GM10266 (cell line): Measurements from ENCODE around the gene WRAP53.
A peak's percentile ranks its signal among the peaks of the same experiment; 100 is the strongest.

Experiments
- DNase-seq: peaks from one replicate; pipeline ENCODE4 v3.0.0; 2012; ENCODE audit errors: extremely low spot score
- CTCF ChIP-seq: IDR thresholded peaks from 2 replicates; pipeline ENCODE4 v1.5.1; 2012; ENCODE audit warnings: mild to moderate bottlenecking, low read depth; ENCODE audit not compliant: control insufficient read depth, insufficient read depth; ENCODE audit errors: missing control alignments

The WRAP53 gene

GRCh38 chr17:7667656-7668406 lies 20.4 kb upstream of the WRAP53 start:
- no peak for DNase-seq
- TF ChIP-seq CTCF = no peak

- no peak for DNase-seq
- TF ChIP-seq CTCF = no peak
Measured at GRCh38 chr17:7668482-7668881, 19.8 kb upstream of the WRAP53 start.

- DNase-seq = no peak
- TF ChIP-seq CTCF = peak; percentile 30
Measured at GRCh38 chr17:7673239-7673638, 15.0 kb upstream of the WRAP53 start.

GRCh38 chr17:7674934-7675333 lies 13.3 kb upstream of the WRAP53 start:
- no peak for DNase-seq
- TF ChIP-seq CTCF = no peak

GRCh38 chr17:7676533-7676932 lies 11.7 kb upstream of the WRAP53 start:
- DNase-seq = no peak
- no peak for TF ChIP-seq CTCF

GRCh38 chr17:7677388-7678067 lies 10.7 kb upstream of the WRAP53 start:
- DNase-seq = no peak
- no peak for TF ChIP-seq CTCF
